NCI-H2196 (cell line): Measurements from ENCODE around the gene SMCO2.

Experiments used
- DNase-seq: peaks from one replicate; lab custom pipeline; 2025; ENCODE audit not compliant: unreplicated experiment; lab: John Stamatoyannopoulos, UW

SMCO2 gene

GRCh38 chr12:27446436-27446835 lies at the start of gene SMCO2:
TSS of gene SMCO2 (plus strand) at chr12:27446736. CDS start at chr12:27470632, 23,896 bp downstream.
- no peak for DNase-seq

GRCh38 chr12:27398466-27398865 lies 48.1 kb upstream of the SMCO2 start:
- DNase-seq: no peak

GRCh38 chr12:27399074-27399473 lies 47.5 kb upstream of the SMCO2 start:
- no peak for DNase-seq

GRCh38 chr12:27400856-27401354 lies 45.6 kb upstream of the SMCO2 start:
- no peak for DNase-seq

- no peak for DNase-seq
Observed at GRCh38 chr12:27412047-27412446, 34.5 kb upstream of the SMCO2 start.

- no peak for DNase-seq
Observed at GRCh38 chr12:27422697-27423096, 23.8 kb upstream of the SMCO2 start.

- DNase-seq: peak; percentile 55
Observed at GRCh38 chr12:27424631-27425230, 21.8 kb upstream of the SMCO2 start.

GRCh38 chr12:27425306-27425705 lies 21.2 kb upstream of the SMCO2 start:
- DNase-seq: no peak

- DNase-seq: no peak
Observed at GRCh38 chr12:27426743-27427487, 19.6 kb upstream of the SMCO2 start.

GRCh38 chr12:27427824-27428223 lies 18.7 kb upstream of the SMCO2 start:
- DNase-seq: no peak

GRCh38 chr12:27428466-27428865 lies 18.1 kb upstream of the SMCO2 start:
- DNase-seq: no peak

- no peak for DNase-seq
Observed at GRCh38 chr12:27429606-27430005, 16.9 kb upstream of the SMCO2 start.

GRCh38 chr12:27431185-27431584 lies 15.4 kb upstream of the SMCO2 start:
- no peak for DNase-seq

GRCh38 chr12:27434673-27435565 lies 11.6 kb upstream of the SMCO2 start:
- peak; percentile 45 for DNase-seq

GRCh38 chr12:27436029-27436428 lies 10.5 kb upstream of the SMCO2 start:
- DNase-seq: no peak

- no peak for DNase-seq
Observed at GRCh38 chr12:27436768-27437167, 9.8 kb upstream of the SMCO2 start.

GRCh38 chr12:27437839-27438238 lies 8.7 kb upstream of the SMCO2 start:
- DNase-seq: no peak

- no peak for DNase-seq
Observed at GRCh38 chr12:27447761-27448160, 1.2 kb downstream of the SMCO2 start.

GRCh38 chr12:27449026-27449425 lies 2.5 kb downstream of the SMCO2 start:
- no peak for DNase-seq

- DNase-seq: no peak
Observed at GRCh38 chr12:27449893-27450534, 3.5 kb downstream of the SMCO2 start.
